OCI-LY1 (cell line): ENCODE results near the gene KREMEN1.

ENCODE experiments used
- EZH2 ChIP-seq: fragments of 200-600 bp; sonication (generic), shearing (Covaris generic); IDR thresholded peaks from 2 replicates; pipeline ENCODE4 v1.8.0; 2017; ENCODE audit warnings: borderline replicate concordance, mixed run types, mild to moderate bottlenecking, antibody characterized with exemption, low read length, moderate library complexity, mixed read lengths
- TF ChIP-seq, protein P1 (sequence below): fragments of 200-600 bp; sonication (generic), shearing (Covaris generic); IDR thresholded peaks from 2 replicates; pipeline ENCODE4 v1.5.1; 2017; ENCODE audit warnings: mild to moderate bottlenecking, antibody characterized with exemption, low read length, moderate library complexity, mixed read lengths

DNA sequence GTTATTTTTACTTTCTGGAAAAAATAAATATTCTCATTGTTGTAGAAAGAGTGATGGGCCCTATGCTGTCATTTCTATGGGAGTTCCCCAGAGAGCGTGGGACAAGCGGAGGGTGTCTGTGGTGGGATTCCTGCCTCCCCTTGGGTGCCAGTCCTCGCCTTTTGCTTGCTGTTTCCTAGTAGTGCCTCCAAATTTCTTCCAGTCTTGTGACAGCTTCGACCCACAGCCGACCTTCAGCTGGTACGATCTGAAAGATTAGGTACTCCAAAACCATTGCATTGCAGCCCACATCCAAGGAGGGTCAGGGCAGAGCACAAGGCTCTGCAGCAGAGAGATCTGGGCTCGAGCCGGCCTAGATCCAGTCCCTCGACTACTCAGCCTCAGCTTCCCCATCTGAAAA, 73.9 kb downstream of the KREMEN1 start:
- TF ChIP-seq, protein P1, sequence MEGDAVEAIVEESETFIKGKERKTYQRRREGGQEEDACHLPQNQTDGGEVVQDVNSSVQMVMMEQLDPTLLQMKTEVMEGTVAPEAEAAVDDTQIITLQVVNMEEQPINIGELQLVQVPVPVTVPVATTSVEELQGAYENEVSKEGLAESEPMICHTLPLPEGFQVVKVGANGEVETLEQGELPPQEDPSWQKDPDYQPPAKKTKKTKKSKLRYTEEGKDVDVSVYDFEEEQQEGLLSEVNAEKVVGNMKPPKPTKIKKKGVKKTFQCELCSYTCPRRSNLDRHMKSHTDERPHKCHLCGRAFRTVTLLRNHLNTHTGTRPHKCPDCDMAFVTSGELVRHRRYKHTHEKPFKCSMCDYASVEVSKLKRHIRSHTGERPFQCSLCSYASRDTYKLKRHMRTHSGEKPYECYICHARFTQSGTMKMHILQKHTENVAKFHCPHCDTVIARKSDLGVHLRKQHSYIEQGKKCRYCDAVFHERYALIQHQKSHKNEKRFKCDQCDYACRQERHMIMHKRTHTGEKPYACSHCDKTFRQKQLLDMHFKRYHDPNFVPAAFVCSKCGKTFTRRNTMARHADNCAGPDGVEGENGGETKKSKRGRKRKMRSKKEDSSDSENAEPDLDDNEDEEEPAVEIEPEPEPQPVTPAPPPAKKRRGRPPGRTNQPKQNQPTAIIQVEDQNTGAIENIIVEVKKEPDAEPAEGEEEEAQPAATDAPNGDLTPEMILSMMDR: no peak
- no peak for TF ChIP-seq EZH2
